Endothelial cell of umbilical vein (primary cell): ENCODE results near the gene ALG12. TPM values are rescaled to one million over a fixed set of nuclear protein-coding genes. Genes with fewer than 3 reads are reported as not detected.

Experiments used
- BruUV-seq: library from RNA; stranded (reverse); fragments of 400-500 nt; replicated peaks from 2 replicates; lab custom pipeline; 2021; lab: Mats Ljungman, UMichigan
- CTCF ChIA-PET: fragments of 300-600, 350-600 bp; sonication (Branson Sonifier 250); formaldehyde crosslinking; loops from one replicate; lab custom pipeline; 2021; ENCODE audit warnings: antibody characterized with exemption, inconsistent platforms; lab: Charles Lee
- POLR2A ChIA-PET: fragments of 300-600, 350-600 bp; sonication (Branson Sonifier 250); formaldehyde crosslinking; loops from one replicate; lab custom pipeline; 2021; ENCODE audit warnings: antibody characterized with exemption, inconsistent platforms; lab: Charles Lee
- DNase-seq: peaks from one replicate; pipeline ENCODE4 v3.0.0-alpha.2; 2011; ENCODE audit warnings: low read depth, low spot score
- FAIRE-seq: peaks from 2 replicates; lab custom pipeline; 2011; peaks lifted over from hg19 to GRCh38; lab: Jason Lieb, UNC
- H2AFZ ChIP-seq: 2 replicates; pipeline ENCODE4 v1.6.0; 2012; ENCODE audit warnings: low read depth, low read length, control low read depth, inconsistent platforms
- H3K27ac ChIP-seq: 2 replicates; pipeline ENCODE4 v1.5.1; 2011; ENCODE audit warnings: low read depth, mild to moderate bottlenecking, control low read depth, low read length, moderate library complexity; ENCODE audit not compliant: insufficient read depth
- H3K27me3 ChIP-seq, 2 experiments: 2 replicates each; pipeline versions ENCODE4 v1.6.0 to v1.6.1; 2011; ENCODE audit warnings: low read length in 2 of 2, mixed read lengths in 1 of 2; ENCODE audit not compliant: control insufficient read depth in 2 of 2, insufficient read depth in 2 of 2
- H3K36me3 ChIP-seq, 2 experiments: 2 replicates in 1 of 2; 3 replicates in 1 of 2; pipeline ENCODE4 v1.5.1; 2011; ENCODE audit warnings: low read length in 2 of 2, mild to moderate bottlenecking in 1 of 2, moderate library complexity in 1 of 2; ENCODE audit not compliant: control insufficient read depth in 2 of 2, insufficient read depth in 2 of 2; ENCODE audit errors: extremely low read depth in 1 of 2
- H3K4me1 ChIP-seq: 3 replicates; pipeline ENCODE4 v1.5.1; 2011; ENCODE audit warnings: mild to moderate bottlenecking, low read length; ENCODE audit not compliant: control insufficient read depth, insufficient read depth; ENCODE audit errors: extremely low read depth
- H3K4me2 ChIP-seq: 2 replicates; pipeline ENCODE4 v1.6.1; 2011; ENCODE audit warnings: low read length, control low read depth, mixed read lengths; ENCODE audit not compliant: insufficient read depth
- H3K4me3 ChIP-seq, 3 experiments: fragments of 200-600 bp in 1 of 3; sonication (generic), shearing (Covaris generic) in 1 of 3; replicated peaks in 1 of 3; 2 replicates each; pipeline ENCODE4 v1.5.1; 2011 to 2016; ENCODE audit warnings: control low read depth in 3 of 3, low read length in 3 of 3, mild to moderate bottlenecking in 2 of 3, inconsistent platforms in 1 of 3, low read depth in 1 of 3, moderate library complexity in 1 of 3; ENCODE audit not compliant: insufficient read depth in 1 of 3
- H3K79me2 ChIP-seq: 2 replicates; pipeline ENCODE4 v1.6.0; 2012; ENCODE audit warnings: low read length, inconsistent platforms; ENCODE audit not compliant: control insufficient read depth, insufficient read depth
- H3K9ac ChIP-seq: replicated peaks from 2 replicates; pipeline ENCODE3; 2011; ENCODE audit warnings: low read length, control low read depth; ENCODE audit not compliant: insufficient read depth; ENCODE audit errors: extremely low read depth
- H3K9me1 ChIP-seq: replicated peaks from 3 replicates; pipeline ENCODE4 v1.6.0; 2011; ENCODE audit warnings: mild to moderate bottlenecking, low read length; ENCODE audit not compliant: control insufficient read depth, insufficient read depth; ENCODE audit errors: extremely low read depth
- H3K9me3 ChIP-seq: replicated peaks from 2 replicates; pipeline ENCODE4 v1.5.1; 2012; ENCODE audit warnings: low read length, inconsistent platforms; ENCODE audit not compliant: control insufficient read depth, insufficient read depth
- H4K20me1 ChIP-seq: replicated peaks from 2 replicates; pipeline ENCODE3; 2011; ENCODE audit warnings: mild to moderate bottlenecking, low read length; ENCODE audit not compliant: control insufficient read depth, insufficient read depth; ENCODE audit errors: extremely low read depth
- EZH2 ChIP-seq: IDR thresholded peaks from 2 replicates; pipeline ENCODE4 v1.6.1; 2012; ENCODE audit warnings: borderline replicate concordance, low read depth, mild to moderate bottlenecking, moderate library complexity, low read length, inconsistent platforms; ENCODE audit not compliant: severe bottlenecking
- FOS ChIP-seq: IDR thresholded peaks from 2 replicates; pipeline ENCODE4 v1.6.1; 2011; ENCODE audit warnings: mild to moderate bottlenecking, low read length, moderate library complexity, borderline replicate concordance; ENCODE audit not compliant: insufficient read depth
- GATA2 ChIP-seq: IDR thresholded peaks from 2 replicates; pipeline ENCODE4 v1.7.0; 2011; ENCODE audit warnings: low read depth, mild to moderate bottlenecking, moderate library complexity, mixed read lengths, low read length; ENCODE audit not compliant: insufficient read length, insufficient read depth
- JUN ChIP-seq: IDR thresholded peaks from 2 replicates; pipeline ENCODE4 v1.6.1; 2011; ENCODE audit warnings: borderline replicate concordance, low read depth; ENCODE audit not compliant: insufficient read length, insufficient read depth
- MYC ChIP-seq: IDR thresholded peaks from one replicate; pipeline ENCODE4 v1.6.1; 2011; ENCODE audit warnings: mild to moderate bottlenecking, low read depth, low read length
- POLR2A ChIP-seq: IDR thresholded peaks from 2 replicates; pipeline ENCODE4 v1.6.1; 2012; ENCODE audit warnings: low read depth, mild to moderate bottlenecking, control low read depth, low read length
- POLR2AphosphoS5 ChIP-seq: IDR thresholded peaks from 2 replicates; pipeline ENCODE4 v1.6.1; 2012; ENCODE audit warnings: low read depth, mild to moderate bottlenecking, control low read depth, low read length, moderate library complexity; ENCODE audit not compliant: insufficient read depth
- dilution Hi-C: fragments of 300-500 bp; cut with MboI; formaldehyde crosslinking; loops from one replicate; pipeline ENCODE4 v1.15.0; 2019; ENCODE audit warnings: low sequenced_read_pairs; ENCODE audit not compliant: extremely low pct_ligation_motif_present
- intact Hi-C: fragments of 100-400 bp; cut with micrococcal nuclease; formaldehyde crosslinking; loops from one replicate; pipeline ENCODE4 v1.10.0; 2022
- polyA plus RNA-seq, 4 experiments: library from polyadenylated mRNA; depleted of rRNA in 3 of 4; stranded (reverse) in 3 of 4; unstranded in 1 of 4; fragments of >200 nt; gene quantifications; 2 replicates each; pipeline versions ENCODE4 v1.2.1 to v1.2.3, GENCODE V29; 2011 to 2012; ENCODE audit warnings: missing spikeins in 1 of 4
- total RNA-seq: library from RNA; stranded (reverse); gene quantifications from 2 replicates; pipeline ENCODE4 v1.2.3, GENCODE V29; 2021
- TF ChIP-seq, protein P1 (sequence below): IDR thresholded peaks from 2 replicates; pipeline ENCODE4 v1.6.1; 2011; ENCODE audit not compliant: insufficient read depth, insufficient read length
- TF ChIP-seq, protein P2 (sequence below), 2 donors: IDR thresholded peaks; 1 replicate in 1 of 2; 2 replicates in 1 of 2; pipeline ENCODE4 v1.5.1; 2011; ENCODE audit warnings: low read length in 2 of 2, mild to moderate bottlenecking in 2 of 2, moderate library complexity in 2 of 2, control low read depth in 1 of 2, inconsistent platforms in 1 of 2, low read depth in 1 of 2; ENCODE audit not compliant: insufficient read depth in 1 of 2; ENCODE audit errors: extremely low read depth in 1 of 2

Gene ALG12
- total and polyA plus RNA-seq, 2 donors (not counting 3 experiments of a cell fraction or from before 2014, with no cell fraction given): 14.6 to 18.0 TPM

DNA sequence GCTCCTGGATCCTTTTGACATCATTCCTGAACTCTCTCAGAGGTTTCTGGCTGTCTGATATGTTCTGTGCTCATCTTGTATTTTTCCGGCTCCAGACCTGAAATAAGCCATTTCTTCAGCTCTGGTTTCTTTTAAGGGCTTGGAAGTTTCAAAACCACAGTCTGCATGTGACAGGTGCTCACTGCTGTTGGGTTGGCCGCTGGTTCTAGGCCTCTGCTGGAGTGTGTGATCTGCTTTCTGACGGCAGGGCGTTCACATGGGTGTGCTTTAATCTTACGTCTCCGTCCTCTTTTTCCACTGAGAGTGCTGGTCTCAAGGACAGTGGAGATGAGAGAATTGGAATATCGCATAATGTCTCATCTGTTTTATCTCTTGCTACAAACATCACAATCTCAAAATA lies 54.3 kb downstream of the ALG12 start:
- no peaks in the 10 kb centered on the region for H3K9me3 ChIP-seq
- H3K36me3 ChIP-seq: no peaks in the 10 kb centered on the region
- intact Hi-C loops: no loop called here
- FAIRE-seq (peak; percentile 12), DNase-seq (no peak)
- dilution Hi-C loops: no loop called here
- no peaks in the 10 kb centered on the region for H3K9me1 ChIP-seq
- no peaks in the 10 kb centered on the region for H3K27me3 ChIP-seq
- no peak overlapping the region for H3K4me2 ChIP-seq
- no peak overlapping the region for H3K9ac ChIP-seq
- H3K4me1 ChIP-seq: no peaks in the 10 kb centered on the region
- ChIA-PET CTCF (no interaction called here), POLR2A (no interaction called here)
- no peak overlapping the region for H2AFZ ChIP-seq
- H4K20me1 ChIP-seq: no peaks in the 10 kb centered on the region
- H3K79me2 ChIP-seq: peaks cover 96% of the 10 kb centered on the region
- TF ChIP-seq, protein P1, sequence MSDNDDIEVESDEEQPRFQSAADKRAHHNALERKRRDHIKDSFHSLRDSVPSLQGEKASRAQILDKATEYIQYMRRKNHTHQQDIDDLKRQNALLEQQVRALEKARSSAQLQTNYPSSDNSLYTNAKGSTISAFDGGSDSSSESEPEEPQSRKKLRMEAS: no peak
- TF ChIP-seq, protein P2, sequence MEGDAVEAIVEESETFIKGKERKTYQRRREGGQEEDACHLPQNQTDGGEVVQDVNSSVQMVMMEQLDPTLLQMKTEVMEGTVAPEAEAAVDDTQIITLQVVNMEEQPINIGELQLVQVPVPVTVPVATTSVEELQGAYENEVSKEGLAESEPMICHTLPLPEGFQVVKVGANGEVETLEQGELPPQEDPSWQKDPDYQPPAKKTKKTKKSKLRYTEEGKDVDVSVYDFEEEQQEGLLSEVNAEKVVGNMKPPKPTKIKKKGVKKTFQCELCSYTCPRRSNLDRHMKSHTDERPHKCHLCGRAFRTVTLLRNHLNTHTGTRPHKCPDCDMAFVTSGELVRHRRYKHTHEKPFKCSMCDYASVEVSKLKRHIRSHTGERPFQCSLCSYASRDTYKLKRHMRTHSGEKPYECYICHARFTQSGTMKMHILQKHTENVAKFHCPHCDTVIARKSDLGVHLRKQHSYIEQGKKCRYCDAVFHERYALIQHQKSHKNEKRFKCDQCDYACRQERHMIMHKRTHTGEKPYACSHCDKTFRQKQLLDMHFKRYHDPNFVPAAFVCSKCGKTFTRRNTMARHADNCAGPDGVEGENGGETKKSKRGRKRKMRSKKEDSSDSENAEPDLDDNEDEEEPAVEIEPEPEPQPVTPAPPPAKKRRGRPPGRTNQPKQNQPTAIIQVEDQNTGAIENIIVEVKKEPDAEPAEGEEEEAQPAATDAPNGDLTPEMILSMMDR (IDR thresholded peaks at IDR 0.05; ENCODE audit: extremely low read depth in 1 of 2, insufficient read depth in 1 of 2, low read depth in 1 of 2, low read length in 2 of 2): no peak
- TF ChIP-seq JUN: no peak
- TF ChIP-seq MYC: no peak
- no peak for TF ChIP-seq POLR2AphosphoS5
- no peak for TF ChIP-seq FOS
- TF ChIP-seq POLR2A: no peak
- TF ChIP-seq GATA2: no peak
- no peak for TF ChIP-seq EZH2
- BruUV-seq: no TSS peak
- H3K27ac ChIP-seq: no peak overlapping the region
- no peak overlapping the region for H3K4me3 ChIP-seq
